ENCODE data around the gene PRR15. TPM values are rescaled to one million over a fixed set of nuclear protein-coding genes. Genes with fewer than 3 reads are reported as not detected.

PRR15 gene, protein sequence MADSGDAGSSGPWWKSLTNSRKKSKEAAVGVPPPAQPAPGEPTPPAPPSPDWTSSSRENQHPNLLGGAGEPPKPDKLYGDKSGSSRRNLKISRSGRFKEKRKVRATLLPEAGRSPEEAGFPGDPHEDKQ
- total RNA-seq (2021; ENCODE audit: unreplicated experiment) = 2.9 TPM
- polyA plus RNA-seq (2012) = 1.2 and 1.3 TPM in 2 replicates
- percentile 36 among the genes with signal in this experiment for Bru-seq, nascent RNA
- percentile 32 among the genes with signal in this experiment for BruChase-seq, experiment 1, labeled RNA remaining after a 6-hour chase
- percentile 45 among the genes with signal in this experiment for BruChase-seq, experiment 2, labeled RNA remaining after a 2-hour chase
- long read RNA-seq, partial matches to known transcripts = 0 of 4 reads
- long read RNA-seq, other reads (novel, unspliced or antisense) = 1 of 4 reads

DNA sequence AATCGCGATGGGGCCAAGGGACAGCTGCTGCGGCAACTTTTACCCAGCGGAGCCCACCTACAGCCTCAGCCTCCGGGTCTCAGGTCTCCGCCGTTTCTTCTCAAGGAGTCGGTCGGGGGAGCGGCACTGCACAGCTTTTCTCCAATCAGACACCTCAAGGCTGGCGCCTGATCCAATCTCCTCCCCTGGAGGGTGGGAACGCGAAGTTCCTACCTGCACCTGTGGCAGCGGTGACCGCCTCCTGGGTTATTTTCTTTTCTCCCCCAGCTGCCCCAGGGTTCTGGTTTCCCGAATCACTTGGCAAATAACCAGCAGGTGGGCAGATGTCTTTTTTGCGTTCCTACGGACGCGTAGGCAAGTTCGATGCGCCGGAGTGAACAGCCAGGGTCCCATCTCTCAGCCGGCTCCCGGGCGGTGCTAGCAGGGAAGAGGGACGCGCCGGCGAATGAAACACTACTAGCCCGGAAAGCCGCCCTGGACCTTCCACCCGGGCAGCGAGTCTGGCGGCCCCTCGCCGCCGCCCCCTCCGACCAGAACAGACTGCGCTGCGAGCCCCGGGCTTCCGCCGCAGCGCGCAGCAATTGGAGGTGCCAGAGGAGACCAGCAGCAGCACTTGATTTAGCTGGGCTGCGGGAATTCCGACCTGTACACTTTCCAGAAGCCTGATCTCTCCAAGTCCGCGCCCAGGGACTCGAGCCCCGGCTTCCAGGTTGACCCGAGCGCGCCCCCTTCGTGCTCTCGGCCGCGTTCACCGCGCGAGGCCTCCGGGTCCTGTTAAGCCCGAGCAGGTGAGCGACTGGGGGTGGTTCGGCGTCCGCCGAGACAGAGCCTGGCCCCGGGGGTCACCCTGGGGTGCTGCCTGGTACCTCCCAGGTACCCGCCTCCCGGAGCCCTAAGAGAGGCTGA is at the start of gene PRR15:
Gene PRR15 (plus strand): TSS at position 246 of the 906 bp plus-strand sequence. CDS start 2,495 bp downstream, outside the sequence.
- peak; percentile 89 for ATAC-seq
- H3K4me1 ChIP-seq (ENCODE audit: control insufficient read depth in 1 of 2, insufficient read depth in 2 of 2, low read length in 2 of 2) = peaks cover 6 to 14% of the 10 kb centered on the region in 2 experiments; a peak in 2 of 4 replicates
- peak within 1 kb of the TSS; percentile 92 for H2AFZ ChIP-seq (ENCODE audit: low read depth, low read length, poor library complexity, severe bottlenecking)
- H3K4me3 ChIP-seq (replicated peaks in 1 of 2; ENCODE audit: low read depth in 1 of 2, low read length in 2 of 2) = peak within 1 kb of the TSS; percentile 75 to 83
- ChIA-PET RAD21 (ENCODE audit: low non-redundant PET in 1 of 2, low total read pairs in 2 of 2, uncharacterized antibody in 2 of 2, unreplicated experiment in 2 of 2) (no interaction called here), CTCF (interaction anchor here (1.0 kb wide), 1 partner anchor 46 kb away, joined by 3 read pairs; no protein-coding TSS in a partner anchor), POLR2A (interaction anchor here (1.3 to 1.9 kb wide), 3 partner anchors 11 to 43 kb away, joined by 3 to 5 read pairs (median 3); no protein-coding TSS in a partner anchor)
- H3K9ac ChIP-seq (ENCODE audit: low read length) = peak within 1 kb of the TSS; percentile 64
- no peaks in the 10 kb centered on the region for H3K79me2 ChIP-seq (ENCODE audit: insufficient read depth, low read length)
- H3K27ac ChIP-seq (ENCODE audit: low read depth, low read length) = peak within 1 kb of the TSS; percentile 58
- TF ChIP-seq POLR2AphosphoS5 (IDR thresholded peaks at IDR 0.05; ENCODE audit: low read depth, low read length) = peak; percentile 82
- TF ChIP-seq SRF (IDR thresholded peaks at IDR 0.05; ENCODE audit: low read depth) = no peak
- TF ChIP-seq, protein P1, sequence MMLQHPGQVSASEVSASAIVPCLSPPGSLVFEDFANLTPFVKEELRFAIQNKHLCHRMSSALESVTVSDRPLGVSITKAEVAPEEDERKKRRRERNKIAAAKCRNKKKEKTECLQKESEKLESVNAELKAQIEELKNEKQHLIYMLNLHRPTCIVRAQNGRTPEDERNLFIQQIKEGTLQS (IDR thresholded peaks at IDR 0.05) = no peak
- TF ChIP-seq SIN3A (IDR thresholded peaks at IDR 0.05; ENCODE audit: low read depth) = peak; percentile 50; the same call in 1 of the 2 replicates
- no peak for TF ChIP-seq EZH2 (IDR thresholded peaks at IDR 0.05)
- peak; percentile 34; the same call in 1 of the 2 replicates for TF ChIP-seq ZFX (IDR thresholded peaks at IDR 0.05)
- TF ChIP-seq RAD21 (IDR thresholded peaks at IDR 0.05; ENCODE audit: low read depth) = no peak
- peak; percentile 11 for TF ChIP-seq YY1 (IDR thresholded peaks at IDR 0.05; ENCODE audit: extremely low read depth, insufficient replicate concordance, low read depth, low read length)
- no peak for TF ChIP-seq SP1 (IDR thresholded peaks at IDR 0.05; ENCODE audit: low read depth)
- TF ChIP-seq FOSL1 (IDR thresholded peaks at IDR 0.05; ENCODE audit: low read depth) = no peak
- no peak for TF ChIP-seq ELF1 (IDR thresholded peaks at IDR 0.05; ENCODE audit: borderline replicate concordance, low read depth)
- H3K27me3 ChIP-seq (ENCODE audit: insufficient read depth, low read length) = no peaks in the 10 kb centered on the region
- intact Hi-C loops (cut with micrococcal nuclease) = no loop called here
- no peaks in the 10 kb centered on the region for H3K9me3 ChIP-seq (ENCODE audit: control insufficient read depth in 1 of 2, insufficient read depth in 1 of 2, low read depth in 1 of 2, low read length in 2 of 2)
- BruUV-seq (replicated peaks) = TSS peak; percentile 61
- no peaks in the 10 kb centered on the region for H3K36me3 ChIP-seq (ENCODE audit: control insufficient read depth in 1 of 2, insufficient read depth in 2 of 2, low read length in 2 of 2)
- DNase-seq (ENCODE audit: low read depth, low spot score) = peak; percentile 76
- H3K9me2 ChIP-seq (ENCODE audit: insufficient read depth) = no peaks in the 10 kb centered on the region
- H4K20me1 ChIP-seq (ENCODE audit: insufficient read depth) = no peaks in the 10 kb centered on the region
- peak within 1 kb of the TSS; percentile 99 for H3K4me2 ChIP-seq (ENCODE audit: low read length)
